ENCODE measurements around the gene CENPN.

CENPN gene

GRCh38 chr16:81029930-81030604, 23.1 kb downstream of the CENPN start:
- no peak for DNase-seq (ENCODE audit: low read depth)

GRCh38 chr16:81035398-81035974, 28.5 kb downstream of the CENPN start, which contains the start of gene ATMIN:
Gene ATMIN (plus strand): TSS chr16:81035842. CDS start chr16:81035871, 29 bp downstream.
- DNase-seq (ENCODE audit: low read depth) = peak; percentile 61

- DNase-seq (ENCODE audit: low read depth) = peak; percentile 20
Observed at GRCh38 chr16:81035975-81036750, 29.1 kb downstream of the CENPN start.

- no peak for DNase-seq (ENCODE audit: low read depth)
Observed at GRCh38 chr16:81036751-81037350, 29.8 kb downstream of the CENPN start.

- DNase-seq (ENCODE audit: low read depth) = no peak
Observed at GRCh38 chr16:81040131-81040530, 33.1 kb downstream of the CENPN start.

DNA sequence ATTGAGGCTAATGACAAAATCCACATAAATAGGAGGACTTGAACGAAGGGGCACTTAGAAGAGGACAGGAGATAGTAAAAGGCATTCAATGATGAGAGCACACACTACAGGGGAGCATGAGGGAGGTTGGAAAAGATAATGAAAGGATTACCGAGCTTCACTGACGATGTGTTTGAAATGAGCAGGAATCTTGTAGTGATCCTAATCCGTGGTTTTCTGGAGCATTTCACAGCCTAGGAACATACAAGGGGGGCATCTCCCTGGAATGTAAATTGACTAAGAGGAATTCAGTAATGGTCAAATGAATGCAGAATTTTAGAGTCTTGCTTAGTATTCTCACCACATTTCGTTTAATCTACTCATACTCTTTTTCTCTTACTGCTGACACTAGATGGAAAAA, 33.8 kb downstream of the CENPN start:
- peak; percentile 71 for DNase-seq (ENCODE audit: low read depth)

- no peak for DNase-seq (ENCODE audit: low read depth)
Observed at GRCh38 chr16:81041696-81042095, 34.7 kb downstream of the CENPN start.

DNA sequence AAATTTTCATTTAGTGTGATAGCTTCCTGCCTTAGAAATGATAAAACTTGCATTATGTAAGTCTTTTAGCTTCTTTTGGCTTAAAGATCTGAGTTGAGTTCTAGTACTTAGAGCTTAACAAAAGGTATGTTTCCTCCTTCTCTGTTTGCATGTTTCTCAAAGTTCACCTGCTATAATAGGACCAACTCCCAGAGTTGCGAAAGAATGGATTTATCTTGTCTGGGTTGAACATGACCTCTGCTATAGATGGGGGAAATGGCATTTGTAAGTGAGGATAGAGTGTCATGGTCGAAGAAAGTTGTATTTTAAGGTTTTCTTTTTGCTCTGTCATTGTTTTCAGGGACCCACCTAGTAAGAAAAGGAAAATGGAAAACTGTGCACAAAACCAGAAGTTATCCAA, 35.8 kb downstream of the CENPN start:
- DNase-seq (ENCODE audit: low read depth) = no peak

GRCh38 chr16:81053761-81054160, 46.7 kb downstream of the CENPN start:
- no peak for DNase-seq (ENCODE audit: low read depth)

- DNase-seq (ENCODE audit: low read depth) = no peak
Observed at GRCh38 chr16:81060576-81061306, 53.7 kb downstream of the CENPN start.

GRCh38 chr16:81061307-81061640, 54.3 kb downstream of the CENPN start:
- DNase-seq (ENCODE audit: low read depth) = no peak

GRCh38 chr16:81061871-81062608, 55.0 kb downstream of the CENPN start:
- DNase-seq (ENCODE audit: low read depth) = no peak

- peak; percentile 32 for DNase-seq (ENCODE audit: low read depth)
Observed at GRCh38 chr16:81066681-81067080, 59.7 kb downstream of the CENPN start.

GRCh38 chr16:81067166-81067565, 60.2 kb downstream of the CENPN start:
- peak; percentile 91 for DNase-seq (ENCODE audit: low read depth)

GRCh38 chr16:81069063-81069462, 62.0 kb downstream of the CENPN start:
- DNase-seq (ENCODE audit: low read depth) = no peak

DNA sequence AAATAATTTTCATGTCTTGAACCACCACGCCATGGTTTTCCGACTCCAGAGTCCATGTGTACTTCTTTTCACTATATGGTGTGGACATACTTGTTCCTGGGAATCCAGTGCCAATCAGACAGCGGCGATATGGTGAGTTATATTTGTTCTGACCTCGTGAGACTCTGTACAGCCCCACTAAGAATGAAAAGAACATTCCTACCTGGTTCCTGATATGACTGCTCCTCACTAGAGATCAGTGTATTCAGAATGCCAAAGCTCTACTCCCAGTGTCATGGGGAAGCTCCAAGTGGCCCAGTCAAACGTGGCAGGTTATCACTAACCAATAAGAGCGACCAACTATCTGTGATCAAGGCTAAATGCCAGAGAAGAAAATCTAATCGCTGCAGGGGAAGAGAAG, 64.0 kb downstream of the CENPN start:
- DNase-seq (ENCODE audit: low read depth) = no peak

- peak; percentile 79 for DNase-seq (ENCODE audit: low read depth)
Observed at GRCh38 chr16:81071805-81072204, 64.8 kb downstream of the CENPN start.

DNA sequence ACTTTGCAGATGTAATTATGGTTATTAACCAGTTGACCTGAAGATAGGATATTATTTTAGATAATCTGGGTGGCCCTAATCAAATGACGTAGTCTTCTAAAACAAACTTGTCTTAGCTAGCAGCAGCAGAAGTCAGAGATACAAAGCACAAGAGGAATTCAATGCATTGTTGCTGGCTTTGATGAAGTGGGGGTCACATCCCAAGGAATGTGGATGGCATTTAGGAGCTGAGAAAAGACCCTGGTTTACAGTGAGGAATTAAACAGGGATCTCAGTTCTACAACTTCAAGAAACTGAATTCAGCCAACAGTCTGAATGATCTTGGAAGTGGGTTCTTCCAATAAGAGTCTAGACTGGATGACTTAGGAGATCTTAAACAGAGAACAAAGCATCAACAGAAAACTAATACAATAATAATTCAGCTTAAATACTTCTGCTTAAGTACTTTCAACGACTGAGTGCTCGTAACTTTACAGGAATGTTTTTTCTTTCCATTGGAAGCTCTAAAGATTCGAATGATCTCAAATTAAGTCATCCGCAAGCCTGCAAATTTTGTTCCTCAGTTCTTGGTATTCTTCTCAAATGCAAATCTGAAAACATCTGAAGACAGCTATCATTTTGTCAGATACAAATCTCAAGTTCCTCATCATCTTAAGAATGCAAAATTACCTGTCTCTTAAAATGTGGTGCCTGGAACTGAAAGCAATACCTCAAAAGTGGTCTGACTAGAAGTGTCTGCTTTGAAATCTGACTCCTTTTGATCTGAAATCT, 66.7 kb downstream of the CENPN start:
- DNase-seq (ENCODE audit: low read depth) = no peak

- peak; percentile 80 for DNase-seq (ENCODE audit: low read depth)
Observed at GRCh38 chr16:81076566-81077075, 69.6 kb downstream of the CENPN start.

Measured in amniotic epithelial cell (primary cell).